ENCODE data around the gene CBFA2T3. TPM values are rescaled to one million over a fixed set of nuclear protein-coding genes. Genes with fewer than 3 reads are reported as not detected.
A peak's percentile ranks its signal among the peaks of the same experiment; 100 is the strongest.

The CBFA2T3 gene
- total and polyA plus RNA-seq, 2 of the 8 experiments (the other 6 are each of a cell fraction or from before 2014, with no cell fraction given), result 0.51 to 1.3 TPM

- no peak overlapping the region for H3K14ac ChIP-seq (ENCODE audit: insufficient read length)
- H2BK12ac ChIP-seq (ENCODE audit: low read depth, low read length), result peak overlapping the region; percentile 91; the same call in 1 of the 2 replicates
- peaks cover 0 to 18% (median 11%) of the 10 kb centered on the region in 4 experiments; a peak in 6 of 7 replicates for H3K27me3 ChIP-seq (replicated peaks in 1 of 4; ENCODE audit: control insufficient read depth in 3 of 4, extremely low read depth in 1 of 4, insufficient read depth in 3 of 4, low read length in 3 of 4)
- no peak overlapping the region for H2BK120ac ChIP-seq (replicated peaks; ENCODE audit: low read depth, low read length)
- H3K23ac ChIP-seq (ENCODE audit: insufficient read length), result no peak overlapping the region
- H2BK20ac ChIP-seq (ENCODE audit: low read length), result no peak overlapping the region
- H3K36me3 ChIP-seq (ENCODE audit: control insufficient read depth in 2 of 4, insufficient read depth in 4 of 4, low read length in 3 of 4), result no peaks in the 10 kb centered on the region
- TF ChIP-seq ATF2 (IDR thresholded peaks at IDR 0.05; ENCODE audit: low read length) (no peak), SP1 (IDR thresholded peaks at IDR 0.05; ENCODE audit: low read depth, low read length) (0 out of 2 replicates have a peak, but pooled peaks have one; percentile 19), CREB1 (IDR thresholded peaks at IDR 0.05) (peak; percentile 56; the same call in 1 of the 2 replicates)
- TF ChIP-seq, protein P1, sequence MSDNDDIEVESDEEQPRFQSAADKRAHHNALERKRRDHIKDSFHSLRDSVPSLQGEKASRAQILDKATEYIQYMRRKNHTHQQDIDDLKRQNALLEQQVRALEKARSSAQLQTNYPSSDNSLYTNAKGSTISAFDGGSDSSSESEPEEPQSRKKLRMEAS (IDR thresholded peaks at IDR 0.05), result peak; percentile 50; the same call in 1 of the 2 replicates
- H3K27ac ChIP-seq (ENCODE audit: low read depth, low read length), result no peak overlapping the region
- no peak overlapping the region for H3K56ac ChIP-seq (replicated peaks; ENCODE audit: insufficient read length, low read depth, low read length)
- H3K4ac ChIP-seq (replicated peaks; ENCODE audit: insufficient read length, low read depth, low read length), result peak overlapping the region; percentile 57
- H3K4me2 ChIP-seq (ENCODE audit: insufficient read depth in 1 of 2, low read depth in 2 of 2, low read length in 2 of 2), result peak overlapping the region; percentile 11 to 56; a peak in 3 of 4 replicates
- H2BK5ac ChIP-seq (ENCODE audit: low read depth, low read length), result peak overlapping the region; percentile 86; the same call in 1 of the 2 replicates
- H2BK15ac ChIP-seq (ENCODE audit: low read length), result peak overlapping the region; percentile 24; the same call in 1 of the 2 replicates
- H4K91ac ChIP-seq (replicated peaks; ENCODE audit: insufficient read length, low read length), result peak overlapping the region; percentile 44
- no peaks in the 10 kb centered on the region for H3K79me2 ChIP-seq (ENCODE audit: control insufficient read depth in 1 of 2, insufficient read depth in 2 of 2, low read length in 2 of 2)
- DNase-seq (ENCODE audit: low read depth in 1 of 2, low spot score in 2 of 2), result no peak
- no peaks in the 10 kb centered on the region for H3K23me2 ChIP-seq (ENCODE audit: low read depth, low read length)
- no peaks in the 10 kb centered on the region for H4K20me1 ChIP-seq (replicated peaks in 1 of 2; ENCODE audit: control insufficient read depth in 1 of 2, insufficient read depth in 2 of 2, low read length in 2 of 2)
- 0 out of 2 replicates have a peak overlapping the region, but pooled peaks have one; percentile 4 for H4K8ac ChIP-seq (ENCODE audit: extremely low read depth, insufficient read depth, low read length)
- peak overlapping the region in 1 of 4 experiments; percentile 37; a peak in 1 of 8 replicates for H3K4me3 ChIP-seq (ENCODE audit: extremely low read depth in 1 of 4, insufficient read depth in 2 of 4, low read depth in 3 of 4, low read length in 4 of 4)
- 42% methylated on average over 15 of the region's 39 CpGs; no CpG with 5 or more reads in 1 of the 2 experiments for WGBS, 2 experiments (ENCODE audit: extremely low coverage in 1 of 2, insufficient coverage in 1 of 2, insufficient read length in 1 of 2, insufficient replicate concordance in 2 of 2, low coverage in 1 of 2, low lambda C conversion rate in 2 of 2, missing lambda C conversion rate in 1 of 2)
- ChIA-PET CTCF (ENCODE audit: partially characterized antibody) (interaction anchor here (0.7 kb wide), 1 partner anchor 151 kb away, joined by 3 read pairs; no protein-coding TSS in a partner anchor), POLR2A (ENCODE audit: partially characterized antibody) (no interaction called here)
- H3K4me1 ChIP-seq (replicated peaks in 1 of 4; ENCODE audit: control insufficient read depth in 3 of 4, insufficient read depth in 4 of 4, low read length in 3 of 4), result peaks cover 0 to 11% (median 5%) of the 10 kb centered on the region in 4 experiments; a peak in 5 of 7 replicates
- FAIRE-seq, result no peak
- 0 out of 2 replicates have a peak overlapping the region, but pooled peaks have one; percentile 88 for H3K18ac ChIP-seq (ENCODE audit: extremely low read depth, low read length)
- no peaks in the 10 kb centered on the region for H3K79me1 ChIP-seq (ENCODE audit: low read depth, low read length)
- peaks cover 13 to 30% of the 10 kb centered on the region in 2 experiments for H3K9me3 ChIP-seq (ENCODE audit: insufficient read depth in 2 of 2, low read depth in 1 of 2, low read length in 1 of 2)
- H4K5ac ChIP-seq (ENCODE audit: insufficient read length, low read depth, low read length), result no peak overlapping the region
- no peak overlapping the region for H3K9ac ChIP-seq (replicated peaks in 1 of 4; ENCODE audit: extremely low read depth in 1 of 4, low read depth in 3 of 4, low read length in 3 of 4)
- no peak overlapping the region for H2AK5ac ChIP-seq (ENCODE audit: low read depth, low read length)
- peak overlapping the region; percentile 57; the same call in 1 of the 2 replicates for H2AFZ ChIP-seq (ENCODE audit: low read length)
These were observed 22.6 kb upstream of the CBFA2T3 start for GRCh38 chr16:88999457-89000206.
